ENCODE results near the gene CASP2. TPM values are rescaled to one million over a fixed set of nuclear protein-coding genes. Genes with fewer than 3 reads are reported as not detected.
A peak's percentile ranks its signal among the peaks of the same experiment; 100 is the strongest.

Gene CASP2
- total and polyA plus RNA-seq, 4 donors = 7.7 to 40.0 (median 23.3) TPM

- no peak overlapping the region for H3K4me3 ChIP-seq
- H3K27ac ChIP-seq (ENCODE audit: low read depth in 1 of 2, low read length in 1 of 2) = no peak overlapping the region
- H3K9me3 ChIP-seq (ENCODE audit: control insufficient read depth in 4 of 4, insufficient read depth in 3 of 4, low read length in 3 of 4) = peaks cover 0 to 1% (median 0%) of the 10 kb centered on the region in 4 donors
- ATAC-seq (ENCODE audit: insufficient read depth, low FRiP score) (no peak), DNase-seq (no peak)
- no peaks in the 10 kb centered on the region for H3K36me3 ChIP-seq (ENCODE audit: control insufficient read depth in 4 of 4, insufficient read depth in 4 of 4, low read length in 4 of 4)
- H3K27me3 ChIP-seq (ENCODE audit: control insufficient read depth in 3 of 3, insufficient read depth in 3 of 3, low read length in 2 of 3) = no peaks in the 10 kb centered on the region
- WGBS, 2 donors = 85 to 87% methylated on average over 4 of the region's 4 CpGs
- no peak overlapping the region for H3K9ac ChIP-seq (ENCODE audit: insufficient read depth in 1 of 2, low read length in 2 of 2)
- H3K4me1 ChIP-seq (ENCODE audit: control insufficient read depth in 5 of 5, insufficient read depth in 5 of 5, low read length in 5 of 5) = peaks cover 0 to 17% (median 0%) of the 10 kb centered on the region in 5 donors
- TF ChIP-seq CTCF (IDR thresholded peaks at IDR 0.05; ENCODE audit: control extremely low read depth, extremely low read depth) = no peak
Observed at GRCh38 chr7:143321734-143322133, 33.6 kb downstream of the CASP2 start.

GRCh38 chr7:143322760-143323633, 34.8 kb downstream of the CASP2 start:
- H3K27ac ChIP-seq (ENCODE audit: low read depth in 1 of 2, low read length in 1 of 2) = no peak overlapping the region
- H3K9ac ChIP-seq (ENCODE audit: insufficient read depth in 1 of 2, low read length in 2 of 2) = no peak overlapping the region
- no peak for TF ChIP-seq CTCF (IDR thresholded peaks at IDR 0.05; ENCODE audit: control extremely low read depth, extremely low read depth)
- ATAC-seq (ENCODE audit: insufficient read depth, low FRiP score) = no peak
- no peaks in the 10 kb centered on the region for H3K36me3 ChIP-seq (ENCODE audit: control insufficient read depth in 4 of 4, insufficient read depth in 4 of 4, low read length in 4 of 4)
- H3K4me1 ChIP-seq (ENCODE audit: control insufficient read depth in 5 of 5, insufficient read depth in 5 of 5, low read length in 5 of 5) = peaks cover 0 to 17% (median 0%) of the 10 kb centered on the region in 5 donors
- no peaks in the 10 kb centered on the region for H3K27me3 ChIP-seq (ENCODE audit: control insufficient read depth in 3 of 3, insufficient read depth in 3 of 3, low read length in 2 of 3)
- H3K9me3 ChIP-seq (ENCODE audit: control insufficient read depth in 4 of 4, insufficient read depth in 3 of 4, low read length in 3 of 4) = peaks cover 0 to 1% (median 0%) of the 10 kb centered on the region in 4 donors
- DNase-seq = peak; percentile 26 to 40 (median 37)
- H3K4me3 ChIP-seq = no peak overlapping the region
- 68 to 75% methylated on average over 23 of the region's 23 CpGs for WGBS, 2 donors

GRCh38 chr7:143323653-143324052, 35.5 kb downstream of the CASP2 start:
- TF ChIP-seq CTCF (IDR thresholded peaks at IDR 0.05; ENCODE audit: control extremely low read depth, extremely low read depth) = no peak
- no peak overlapping the region for H3K27ac ChIP-seq (ENCODE audit: low read depth in 1 of 2, low read length in 1 of 2)
- H3K4me1 ChIP-seq (ENCODE audit: control insufficient read depth in 5 of 5, insufficient read depth in 5 of 5, low read length in 5 of 5) = peaks cover 0 to 17% (median 0%) of the 10 kb centered on the region in 5 donors
- no peaks in the 10 kb centered on the region for H3K27me3 ChIP-seq (ENCODE audit: control insufficient read depth in 3 of 3, insufficient read depth in 3 of 3, low read length in 2 of 3)
- ATAC-seq (ENCODE audit: insufficient read depth, low FRiP score) (no peak), DNase-seq (peak in 2 of 3 donors; percentile 24 to 34)
- WGBS, 2 donors = 56% methylated on average over 12 of the region's 12 CpGs
- no peaks in the 10 kb centered on the region for H3K36me3 ChIP-seq (ENCODE audit: control insufficient read depth in 4 of 4, insufficient read depth in 4 of 4, low read length in 4 of 4)
- H3K4me3 ChIP-seq = no peak overlapping the region
- H3K9ac ChIP-seq (ENCODE audit: insufficient read depth in 1 of 2, low read length in 2 of 2) = no peak overlapping the region
- H3K9me3 ChIP-seq (ENCODE audit: control insufficient read depth in 4 of 4, insufficient read depth in 3 of 4, low read length in 3 of 4) = peaks cover 0 to 1% (median 0%) of the 10 kb centered on the region in 4 donors
